ENCODE data around the gene MRPS18B. TPM values are rescaled to one million over a fixed set of nuclear protein-coding genes. Genes with fewer than 3 reads are reported as not detected.
A peak's percentile ranks its signal among the peaks of the same experiment; 100 is the strongest.

Gene MRPS18B
- total and polyA plus RNA-seq, 2 of the 13 experiments (the other 11 are each of a cell fraction or from before 2014, with no cell fraction given): 125 to 131 TPM

- TF ChIP-seq TEF (CRISPR knock-in tag; IDR thresholded peaks at IDR 0.05) (peak; percentile 80), HOXD1 (CRISPR knock-in tag; IDR thresholded peaks at IDR 0.05) (peak; percentile 43; the same call in 1 of the 2 replicates), RARG (CRISPR knock-in tag; IDR thresholded peaks at IDR 0.05; ENCODE audit: low read depth) (no peak), SIN3A (IDR thresholded peaks at IDR 0.05; ENCODE audit: borderline replicate concordance, low read depth, low read length) (peak; percentile 95), ZNF839 (CRISPR knock-in tag; IDR thresholded peaks at IDR 0.05; ENCODE audit: borderline replicate concordance) (no peak), ZNF709 (CRISPR knock-in tag; IDR thresholded peaks at IDR 0.05) (no peak), ZNF260 (CRISPR knock-in tag; IDR thresholded peaks at IDR 0.05; ENCODE audit: borderline replicate concordance, low read depth) (no peak), TBP (CRISPR knock-in tag; IDR thresholded peaks at IDR 0.05) (0 out of 2 replicates have a peak, but pooled peaks have one; percentile 34), IKZF4 (CRISPR knock-in tag; IDR thresholded peaks at IDR 0.05; ENCODE audit: borderline replicate concordance, low read depth, not compliant biosample characterization) (no peak), HES4 (CRISPR knock-in tag; IDR thresholded peaks at IDR 0.05; ENCODE audit: borderline replicate concordance) (no peak), SIX1 (CRISPR knock-in tag; IDR thresholded peaks at IDR 0.05; ENCODE audit: borderline replicate concordance) (peak; percentile 33), ZNF205 (CRISPR knock-in tag; IDR thresholded peaks at IDR 0.05) (peak; percentile 63; the same call in 1 of the 2 replicates), CHD4 (IDR thresholded peaks at IDR 0.05; ENCODE audit: borderline replicate concordance, low read length) (no peak), ZSCAN12 (CRISPR knock-in tag; IDR thresholded peaks at IDR 0.05) (peak; percentile 83; the same call in 1 of the 2 replicates), ZNF589 (CRISPR knock-in tag; conservative IDR thresholded peaks at IDR 0.05) (no peak), MEIS1 (CRISPR knock-in tag; IDR thresholded peaks at IDR 0.05; ENCODE audit: borderline replicate concordance) (peak; percentile 64), ZNF530 (CRISPR knock-in tag; IDR thresholded peaks at IDR 0.05; ENCODE audit: low read depth) (peak; percentile 72; the same call in 1 of the 2 replicates), ZNF124 (CRISPR knock-in tag; IDR thresholded peaks at IDR 0.05) (peak; percentile 43; the same call in 1 of the 2 replicates), SPEN (CRISPR knock-in tag; IDR thresholded peaks at IDR 0.05; ENCODE audit: low read depth) (peak; percentile 91; the same call in 1 of the 2 replicates), FOXA3 (CRISPR knock-in tag; IDR thresholded peaks at IDR 0.05) (peak; percentile 24; the same call in 1 of the 2 replicates), ZNF143 (CRISPR knock-in tag; IDR thresholded peaks at IDR 0.05) (peak; percentile 44; the same call in 1 of the 2 replicates), ZNF704 (CRISPR knock-in tag; IDR thresholded peaks at IDR 0.05; ENCODE audit: borderline replicate concordance) (peak; percentile 38; the same call in 1 of the 2 replicates)
- TF ChIP-seq, protein P1, sequence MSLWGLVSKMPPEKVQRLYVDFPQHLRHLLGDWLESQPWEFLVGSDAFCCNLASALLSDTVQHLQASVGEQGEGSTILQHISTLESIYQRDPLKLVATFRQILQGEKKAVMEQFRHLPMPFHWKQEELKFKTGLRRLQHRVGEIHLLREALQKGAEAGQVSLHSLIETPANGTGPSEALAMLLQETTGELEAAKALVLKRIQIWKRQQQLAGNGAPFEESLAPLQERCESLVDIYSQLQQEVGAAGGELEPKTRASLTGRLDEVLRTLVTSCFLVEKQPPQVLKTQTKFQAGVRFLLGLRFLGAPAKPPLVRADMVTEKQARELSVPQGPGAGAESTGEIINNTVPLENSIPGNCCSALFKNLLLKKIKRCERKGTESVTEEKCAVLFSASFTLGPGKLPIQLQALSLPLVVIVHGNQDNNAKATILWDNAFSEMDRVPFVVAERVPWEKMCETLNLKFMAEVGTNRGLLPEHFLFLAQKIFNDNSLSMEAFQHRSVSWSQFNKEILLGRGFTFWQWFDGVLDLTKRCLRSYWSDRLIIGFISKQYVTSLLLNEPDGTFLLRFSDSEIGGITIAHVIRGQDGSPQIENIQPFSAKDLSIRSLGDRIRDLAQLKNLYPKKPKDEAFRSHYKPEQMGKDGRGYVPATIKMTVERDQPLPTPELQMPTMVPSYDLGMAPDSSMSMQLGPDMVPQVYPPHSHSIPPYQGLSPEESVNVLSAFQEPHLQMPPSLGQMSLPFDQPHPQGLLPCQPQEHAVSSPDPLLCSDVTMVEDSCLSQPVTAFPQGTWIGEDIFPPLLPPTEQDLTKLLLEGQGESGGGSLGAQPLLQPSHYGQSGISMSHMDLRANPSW (CRISPR knock-in tag; IDR thresholded peaks at IDR 0.05; ENCODE audit: borderline replicate concordance): no peak; the same call in 1 of the 2 replicates
- TF ChIP-seq, protein P2, sequence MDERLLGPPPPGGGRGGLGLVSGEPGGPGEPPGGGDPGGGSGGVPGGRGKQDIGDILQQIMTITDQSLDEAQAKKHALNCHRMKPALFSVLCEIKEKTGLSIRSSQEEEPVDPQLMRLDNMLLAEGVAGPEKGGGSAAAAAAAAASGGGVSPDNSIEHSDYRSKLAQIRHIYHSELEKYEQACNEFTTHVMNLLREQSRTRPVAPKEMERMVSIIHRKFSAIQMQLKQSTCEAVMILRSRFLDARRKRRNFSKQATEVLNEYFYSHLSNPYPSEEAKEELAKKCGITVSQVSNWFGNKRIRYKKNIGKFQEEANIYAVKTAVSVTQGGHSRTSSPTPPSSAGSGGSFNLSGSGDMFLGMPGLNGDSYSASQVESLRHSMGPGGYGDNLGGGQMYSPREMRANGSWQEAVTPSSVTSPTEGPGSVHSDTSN (CRISPR knock-in tag; IDR thresholded peaks at IDR 0.05): no peak
These were observed 652 bp upstream of the MRPS18B start, which contains the start of gene PPP1R10 (continued) for GRCh38 chr6:30616811-30617564.

All from HepG2 (cell line).